ENCODE measurements around the gene TNFAIP3.

The TNFAIP3 gene

GRCh38 chr6:137867685-137868509, 838 bp downstream of the TNFAIP3 start:
- TF ChIP-seq, protein P1, sequence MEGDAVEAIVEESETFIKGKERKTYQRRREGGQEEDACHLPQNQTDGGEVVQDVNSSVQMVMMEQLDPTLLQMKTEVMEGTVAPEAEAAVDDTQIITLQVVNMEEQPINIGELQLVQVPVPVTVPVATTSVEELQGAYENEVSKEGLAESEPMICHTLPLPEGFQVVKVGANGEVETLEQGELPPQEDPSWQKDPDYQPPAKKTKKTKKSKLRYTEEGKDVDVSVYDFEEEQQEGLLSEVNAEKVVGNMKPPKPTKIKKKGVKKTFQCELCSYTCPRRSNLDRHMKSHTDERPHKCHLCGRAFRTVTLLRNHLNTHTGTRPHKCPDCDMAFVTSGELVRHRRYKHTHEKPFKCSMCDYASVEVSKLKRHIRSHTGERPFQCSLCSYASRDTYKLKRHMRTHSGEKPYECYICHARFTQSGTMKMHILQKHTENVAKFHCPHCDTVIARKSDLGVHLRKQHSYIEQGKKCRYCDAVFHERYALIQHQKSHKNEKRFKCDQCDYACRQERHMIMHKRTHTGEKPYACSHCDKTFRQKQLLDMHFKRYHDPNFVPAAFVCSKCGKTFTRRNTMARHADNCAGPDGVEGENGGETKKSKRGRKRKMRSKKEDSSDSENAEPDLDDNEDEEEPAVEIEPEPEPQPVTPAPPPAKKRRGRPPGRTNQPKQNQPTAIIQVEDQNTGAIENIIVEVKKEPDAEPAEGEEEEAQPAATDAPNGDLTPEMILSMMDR (IDR thresholded peaks at IDR 0.05; ENCODE audit: low read depth, low read length): no peak
- no peak for DNase-seq (ENCODE audit: extremely low read depth, low read depth)

- TF ChIP-seq, protein P1 (IDR thresholded peaks at IDR 0.05; ENCODE audit: low read depth, low read length): no peak
- no peak for DNase-seq (ENCODE audit: extremely low read depth, low read depth)
Measured at GRCh38 chr6:137868721-137869548, 1.9 kb downstream of the TNFAIP3 start.

DNA sequence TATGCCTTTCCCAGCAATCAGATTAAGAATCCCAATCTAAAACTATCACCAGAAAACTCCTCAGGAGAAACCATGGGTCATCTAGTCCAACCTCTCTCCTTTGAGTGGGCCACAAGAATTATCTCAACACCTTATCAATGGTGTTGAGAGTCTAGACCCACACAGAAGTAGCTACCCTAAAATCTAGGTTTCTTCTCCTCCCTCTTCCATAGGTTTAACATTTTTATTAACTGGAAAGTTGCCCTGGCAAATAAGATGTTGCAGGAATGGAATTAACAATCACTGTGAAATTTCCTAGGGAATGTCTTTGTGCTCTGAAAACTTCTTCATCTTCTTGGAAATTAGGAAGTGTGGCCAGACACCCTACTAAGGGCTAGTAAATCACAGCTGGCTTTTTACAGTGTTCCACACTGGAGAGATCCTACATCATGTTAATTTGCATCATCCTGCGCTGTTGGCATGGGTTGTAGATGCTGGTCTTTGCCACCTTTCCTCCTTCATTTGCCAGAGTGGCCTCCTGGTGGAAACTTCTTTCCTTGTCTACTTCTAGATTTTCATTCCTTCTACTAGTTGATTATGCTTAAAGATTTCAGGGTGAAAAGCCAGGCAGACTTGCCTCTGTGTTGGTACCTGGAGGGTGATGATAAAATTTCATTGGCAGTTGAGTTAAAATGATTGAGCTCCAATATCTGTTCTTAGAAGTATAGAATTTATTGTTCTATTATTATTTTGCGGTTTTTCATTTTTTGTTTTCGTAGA, 2.7 kb downstream of the TNFAIP3 start:
- TF ChIP-seq, protein P1 (IDR thresholded peaks at IDR 0.05; ENCODE audit: low read depth, low read length): no peak
- no peak for DNase-seq (ENCODE audit: extremely low read depth, low read depth)

- TF ChIP-seq, protein P1 (IDR thresholded peaks at IDR 0.05; ENCODE audit: low read depth, low read length): no peak
- DNase-seq (ENCODE audit: extremely low read depth, low read depth): no peak
Measured at GRCh38 chr6:137870308-137870644, 3.2 kb downstream of the TNFAIP3 start.

- TF ChIP-seq, protein P1 (IDR thresholded peaks at IDR 0.05; ENCODE audit: low read depth, low read length): no peak
- DNase-seq (ENCODE audit: extremely low read depth, low read depth): no peak
Measured at GRCh38 chr6:137870744-137871247, 3.7 kb downstream of the TNFAIP3 start.

DNA sequence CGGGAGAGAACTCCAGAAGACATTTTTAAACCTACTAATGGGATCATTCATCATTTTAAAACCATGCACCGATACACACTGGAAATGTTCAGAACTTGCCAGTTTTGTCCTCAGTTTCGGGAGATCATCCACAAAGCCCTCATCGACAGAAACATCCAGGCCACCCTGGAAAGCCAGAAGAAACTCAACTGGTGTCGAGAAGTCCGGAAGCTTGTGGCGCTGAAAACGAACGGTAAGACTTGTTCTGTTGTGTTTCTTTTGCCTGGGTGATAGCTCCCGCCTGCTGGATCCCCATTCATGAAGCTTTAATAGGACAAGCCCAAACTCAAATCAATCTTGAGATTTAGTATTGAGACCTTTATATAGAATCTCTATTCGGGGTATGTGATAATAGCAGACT, 4.2 kb downstream of the TNFAIP3 start:
- TF ChIP-seq, protein P1 (IDR thresholded peaks at IDR 0.05; ENCODE audit: low read depth, low read length): no peak
- DNase-seq (ENCODE audit: extremely low read depth, low read depth): no peak
